NAMALWA (cell line): ENCODE results near the gene MELTF.

ENCODE experiments used
- DNase-seq: peaks from one replicate; pipeline ENCODE4 v3.0.0-alpha.2; 2015; ENCODE audit warnings: low spot score

Gene MELTF

GRCh38 chr3:196967412-196968232, 62.0 kb downstream of the MELTF start:
- no peak for DNase-seq

GRCh38 chr3:196966526-196967401, 62.9 kb downstream of the MELTF start:
- no peak for DNase-seq

GRCh38 chr3:196965804-196966173, 63.8 kb downstream of the MELTF start:
- DNase-seq, result no peak

- no peak for DNase-seq
Measured at GRCh38 chr3:196965112-196965803, 64.4 kb downstream of the MELTF start.

GRCh38 chr3:196963631-196963953, 66.0 kb downstream of the MELTF start:
- no peak for DNase-seq

- DNase-seq, result no peak
Measured at GRCh38 chr3:196962930-196963630, 66.5 kb downstream of the MELTF start.

- no peak for DNase-seq
Measured at GRCh38 chr3:196962108-196962929, 67.3 kb downstream of the MELTF start.

GRCh38 chr3:196954832-196955231, 74.8 kb downstream of the MELTF start:
- no peak for DNase-seq
